Smooth muscle cell of trachea (primary cell): ENCODE results near the gene OR2T5. TPM values are rescaled to one million over a fixed set of nuclear protein-coding genes. Genes with fewer than 3 reads are reported as not detected.

ENCODE experiments used
- total RNA-seq: library from RNA; depleted of rRNA; stranded (reverse); fragments of >200 nt; gene quantifications from 2 replicates; pipeline ENCODE4 v1.2.1, GENCODE V29; 2014

OR2T5 gene
- not detected in 2 replicates for total RNA-seq

GRCh38 chr1:248488289-248488688, at the start of gene OR2T5:
Gene OR2T5, plus strand, starts transcription at chr1:248488589. Its CDS starts 0 bp downstream, at chr1:248488589.

GRCh38 chr1:248445399-248445798, 43.0 kb upstream of the OR2T5 start, which contains the start of gene OR2T2:
Gene OR2T2, plus strand, starts transcription at chr1:248445637. Its CDS starts 7,161 bp downstream, at chr1:248452798.

GRCh38 chr1:248473051-248473450, 15.3 kb upstream of the OR2T5 start, which contains the start of gene OR2T3:
Gene OR2T3, plus strand, starts transcription at chr1:248473351. Its CDS starts 0 bp downstream, at chr1:248473351.

GRCh38 chr1:248507773-248508172, 19.4 kb downstream of the OR2T5 start, which contains the start of gene OR2G6:
Gene OR2G6, plus strand, starts transcription at chr1:248508073. Its CDS starts 13,574 bp downstream, at chr1:248521647.

Other genes starting within 250 kb of the OR2T5 start
- gene OR2T33, start 210.6 kb upstream of the OR2T5 start, total RNA-seq: not detected in 2 replicates
- not detected in 2 replicates for gene OR2T12, start 185.2 kb upstream of the OR2T5 start, total RNA-seq
- not detected in 2 replicates for gene OR2M7, start 164.0 kb upstream of the OR2T5 start, total RNA-seq
- not detected in 2 replicates for gene OR14C36, start 139.8 kb upstream of the OR2T5 start, total RNA-seq
- gene OR2T4, start 126.9 kb upstream of the OR2T5 start, total RNA-seq: not detected in 2 replicates
- not detected in 2 replicates for gene OR2T6, start 112.8 kb upstream of the OR2T5 start, total RNA-seq
- not detected in 2 replicates for gene OR2T1, start 85.5 kb upstream of the OR2T5 start, total RNA-seq
- gene OR2T2, start 43.0 kb upstream of the OR2T5 start, total RNA-seq: not detected in 2 replicates
- not detected in 2 replicates for gene OR2T3, start 15.2 kb upstream of the OR2T5 start, total RNA-seq
- not detected in 2 replicates for gene OR2G6, start 19.5 kb downstream of the OR2T5 start, total RNA-seq
- not detected in 2 replicates for gene OR2T29, start 74.2 kb downstream of the OR2T5 start, total RNA-seq
- gene OR2T34, start 86.2 kb downstream of the OR2T5 start, total RNA-seq: not detected in 2 replicates
- gene OR2T10, start 109.1 kb downstream of the OR2T5 start, total RNA-seq: not detected in 2 replicates
- not detected in 2 replicates for gene OR2T11, start 146.5 kb downstream of the OR2T5 start, total RNA-seq
- gene OR2T35, start 156.7 kb downstream of the OR2T5 start, total RNA-seq: not detected in 2 replicates
- not detected in 2 replicates for gene OR2T27, start 166.9 kb downstream of the OR2T5 start, total RNA-seq
- not detected in 2 replicates for gene OR14I1, start 214.2 kb downstream of the OR2T5 start, total RNA-seq